OCI-LY1 (cell line): ENCODE data around the gene ZNF609.

Source experiments
- CTCF ChIP-seq: fragments of 200-600 bp; sonication (generic), shearing (Covaris generic); IDR thresholded peaks from 2 replicates; pipeline ENCODE4 v1.5.1; 2017; ENCODE audit warnings: mild to moderate bottlenecking, antibody characterized with exemption, low read length, moderate library complexity, mixed read lengths
- EZH2 ChIP-seq: fragments of 200-600 bp; sonication (generic), shearing (Covaris generic); IDR thresholded peaks from 2 replicates; pipeline ENCODE4 v1.8.0; 2017; ENCODE audit warnings: borderline replicate concordance, mixed run types, mild to moderate bottlenecking, antibody characterized with exemption, low read length, moderate library complexity, mixed read lengths

GRCh38 chr15:64683378-64683777 lies 223.0 kb downstream of the ZNF609 start:
- TF ChIP-seq CTCF, result no peak
- TF ChIP-seq EZH2, result no peak
